ENCODE data around the gene FOXE1. TPM values are rescaled to one million over a fixed set of nuclear protein-coding genes. Genes with fewer than 3 reads are reported as not detected.

FOXE1 gene
- total and polyA plus RNA-seq, 2 of the 4 experiments (the other 2 are of a cell fraction) = under 0.01 to 0.22 TPM

GRCh38 chr9:97812247-97812543 is 40.8 kb upstream of the FOXE1 start:
- dilution Hi-C loops (cut with HindIII; ENCODE audit: low sequenced_read_pairs, unreplicated experiment) = no loop called here
- H3K9ac ChIP-seq (ENCODE audit: low read depth, low read length) = no peak overlapping the region

More at GRCh38 chr9:97812247-97812543, 40.8 kb upstream of the FOXE1 start:
- ChIA-PET POLR2A (ENCODE audit: unreplicated experiment) (no interaction called here), CTCF (no interaction called here)
- no peaks in the 10 kb centered on the region for H3K79me1 ChIP-seq (ENCODE audit: low read depth in 1 of 2, low read length in 2 of 2)
- H2BK5ac ChIP-seq (ENCODE audit: low read depth, low read length, poor library complexity, severe bottlenecking) = no peak overlapping the region
- H4K20me1 ChIP-seq (ENCODE audit: insufficient read depth, low read length) = no peaks in the 10 kb centered on the region
- no peak overlapping the region for H3K4me3 ChIP-seq (ENCODE audit: insufficient read depth, low read depth, low read length)
- no peak overlapping the region for H2BK20ac ChIP-seq (ENCODE audit: low read depth, low read length)
- intact Hi-C loops (cut with micrococcal nuclease) = no loop called here
- no peak overlapping the region for H3K27ac ChIP-seq (ENCODE audit: insufficient read depth, low read length)
- in situ Hi-C loops (cut with MboI; ENCODE audit: low sequenced_read_pairs) = no loop called here
- no peak overlapping the region for H4K8ac ChIP-seq (ENCODE audit: low read depth in 2 of 2, low read length in 2 of 2)
- no peak overlapping the region for H2BK120ac ChIP-seq (ENCODE audit: low read depth, low read length)
- BruUV-seq (replicated peaks) = no TSS peak
- no peak overlapping the region for H3K4ac ChIP-seq (ENCODE audit: low read depth, low read length)
- H3K14ac ChIP-seq (replicated peaks; ENCODE audit: low read depth, low read length) = no peak overlapping the region
- H3K27me3 ChIP-seq (ENCODE audit: control insufficient read depth, insufficient read depth, low read length) = peaks cover 21% of the 10 kb centered on the region
- no peaks in the 10 kb centered on the region for H3K9me1 ChIP-seq (ENCODE audit: insufficient read depth, low read length)
- H2BK15ac ChIP-seq (ENCODE audit: low read depth, low read length) = no peak overlapping the region
- no peak overlapping the region for H3K56ac ChIP-seq (ENCODE audit: extremely low read depth, insufficient read depth, low read length)
- H2AK9ac ChIP-seq (replicated peaks; ENCODE audit: low read depth, low read length, poor library complexity) = no peak overlapping the region
- H3K9me3 ChIP-seq (ENCODE audit: control insufficient read depth, insufficient read depth, low read length) = 0 out of 2 replicates have a peak, but pooled peaks cover 3% of the 10 kb centered on the region
- H3K23ac ChIP-seq (ENCODE audit: low read depth, low read length) = no peak overlapping the region
- no peak overlapping the region for H2AFZ ChIP-seq (replicated peaks; ENCODE audit: low read length, poor library complexity)
- ATAC-seq (ENCODE audit: low read depth) = no peak
- no peak overlapping the region for H4K91ac ChIP-seq (ENCODE audit: insufficient read depth, low read depth, low read length)
- WGBS, 2 experiments (ENCODE audit: extremely low coverage in 2 of 2, insufficient read length in 1 of 2) = no CpG with 5 or more reads among the region's 2 CpGs
- H2AK5ac ChIP-seq (ENCODE audit: low read depth, low read length) = no peak overlapping the region
- no peak for DNase-seq
- H3K36me3 ChIP-seq (ENCODE audit: control insufficient read depth, insufficient read depth, low read length) = no peaks in the 10 kb centered on the region
- H3K18ac ChIP-seq (ENCODE audit: low read depth, low read length) = no peak overlapping the region
- TF ChIP-seq MAZ (IDR thresholded peaks at IDR 0.05; ENCODE audit: borderline replicate concordance, low read depth, low read length) (no peak), POLR2A (IDR thresholded peaks at IDR 0.05; ENCODE audit: low read depth, low read length) (no peak), CEBPB (IDR thresholded peaks at IDR 0.05; ENCODE audit: low read depth, low read length) (no peak), FOS (IDR thresholded peaks at IDR 0.05; ENCODE audit: low read depth, low read length) (no peak), RFX5 (IDR thresholded peaks at IDR 0.05; ENCODE audit: low read depth, low read length) (no peak), CHD1 (IDR thresholded peaks at IDR 0.05; ENCODE audit: low read depth, low read length) (no peak), NFE2L2 (IDR thresholded peaks at IDR 0.05; ENCODE audit: low read depth, low read length) (no peak), SMC3 (IDR thresholded peaks at IDR 0.05; ENCODE audit: low read depth, low read length) (no peak), BHLHE40 (IDR thresholded peaks at IDR 0.05; ENCODE audit: low read depth, low read length) (no peak), CTCF (conservative IDR thresholded peaks at IDR 0.05; ENCODE audit: low read depth, low read length) (no peak), MAFK (IDR thresholded peaks at IDR 0.05; ENCODE audit: low read depth, low read length) (no peak), RCOR1 (IDR thresholded peaks at IDR 0.05; ENCODE audit: insufficient replicate concordance, low read length) (no peak), MXI1 (IDR thresholded peaks at IDR 0.05; ENCODE audit: borderline replicate concordance, low read depth, low read length) (no peak), USF2 (IDR thresholded peaks at IDR 0.05; ENCODE audit: low read depth, low read length) (no peak), ELK1 (IDR thresholded peaks at IDR 0.05; ENCODE audit: borderline replicate concordance, low read depth, low read length) (no peak), RAD21 (IDR thresholded peaks at IDR 0.05; ENCODE audit: low read length) (no peak)
- H3K4me2 ChIP-seq (ENCODE audit: low read depth, low read length) = no peak overlapping the region
- H4K5ac ChIP-seq (ENCODE audit: low read depth, low read length) = no peak overlapping the region
- no peaks in the 10 kb centered on the region for H3K4me1 ChIP-seq (ENCODE audit: control insufficient read depth, insufficient read depth, low read length)
